ENCODE measurements around the gene TCL1A. TPM values are rescaled to one million over a fixed set of nuclear protein-coding genes. Genes with fewer than 3 reads are reported as not detected.

TCL1A gene
- total RNA-seq, 1 donor from 2014 or later = 0.14 TPM

DNA sequence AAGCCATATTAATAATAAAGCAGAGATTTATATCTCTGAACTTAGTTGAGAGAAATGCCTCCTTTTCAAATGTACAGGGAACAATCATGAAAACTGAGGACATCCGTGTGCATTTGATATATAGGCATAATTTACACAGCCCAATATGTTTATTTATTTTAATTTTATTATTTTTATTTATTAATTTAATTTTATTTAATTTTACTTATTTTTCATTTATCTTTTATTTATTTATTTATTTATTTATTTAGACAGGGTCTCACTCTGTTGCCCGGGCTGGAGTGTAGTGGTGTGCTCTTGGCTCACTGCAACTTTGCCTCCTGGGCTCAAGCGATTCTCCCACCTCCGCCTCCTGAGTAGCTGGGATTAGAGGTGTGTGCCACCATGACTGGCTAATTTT lies 8.4 kb downstream of the TCL1A start:
- DNase-seq (ENCODE audit: low spot score) = no peak

DNA sequence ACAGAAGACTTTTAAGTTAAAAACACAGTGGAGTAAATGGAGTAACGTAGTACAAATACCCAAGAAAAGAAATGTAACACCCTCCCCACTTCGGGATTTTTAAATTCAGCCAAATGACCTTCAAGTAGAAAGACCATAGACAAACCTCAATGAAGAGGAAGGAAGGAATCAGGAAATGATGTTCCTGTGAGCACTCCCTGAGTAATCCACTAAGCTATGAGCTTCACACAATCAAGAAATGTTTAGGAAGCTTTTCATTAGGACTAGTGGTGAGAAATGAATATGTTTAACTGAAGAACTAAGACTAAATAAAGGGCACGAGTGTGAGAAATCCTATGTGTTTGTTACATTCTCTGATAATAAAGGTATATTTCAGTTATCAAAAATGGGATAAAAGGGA lies 10.1 kb downstream of the TCL1A start:
- DNase-seq (ENCODE audit: low spot score) = no peak

DNA sequence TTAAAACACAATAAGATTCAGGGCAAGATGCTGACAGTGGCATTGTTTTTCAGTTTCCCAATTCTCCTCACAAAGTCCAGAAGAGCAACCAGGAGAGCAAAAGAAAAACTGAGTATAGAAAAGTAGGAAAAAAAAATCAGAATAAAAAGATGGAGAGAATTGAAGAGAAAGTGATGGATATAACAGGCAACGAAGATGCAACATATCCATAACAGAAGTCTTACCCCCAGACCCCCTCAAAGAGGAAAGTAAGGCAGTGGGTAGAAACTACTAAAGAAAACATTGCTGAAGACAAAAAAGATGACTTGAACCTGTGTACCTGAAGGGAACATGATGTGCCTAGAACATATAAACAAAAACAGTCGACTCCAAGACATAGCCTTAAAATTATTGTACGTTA lies 10.6 kb downstream of the TCL1A start:
- no peak for DNase-seq (ENCODE audit: low spot score)

DNA sequence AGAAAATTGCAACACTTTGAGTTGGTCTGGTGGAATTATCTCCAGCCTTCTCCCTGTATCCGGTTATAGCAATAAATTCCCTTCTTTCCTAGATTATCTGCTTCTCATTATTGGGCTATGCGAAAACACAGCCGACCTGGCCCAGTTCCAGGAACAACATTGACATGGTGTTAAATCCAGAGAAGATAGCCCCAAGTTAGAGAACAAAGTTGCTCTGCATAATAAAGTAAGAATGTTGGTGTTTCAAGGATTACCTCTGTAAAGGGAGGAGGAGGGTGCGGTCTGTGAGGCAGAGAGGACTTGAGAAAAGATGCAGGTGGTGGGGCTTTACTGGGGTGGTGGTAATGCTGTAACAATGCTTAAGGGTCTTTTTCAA lies 12.1 kb downstream of the TCL1A start:
- DNase-seq (ENCODE audit: low spot score) = no peak

DNA sequence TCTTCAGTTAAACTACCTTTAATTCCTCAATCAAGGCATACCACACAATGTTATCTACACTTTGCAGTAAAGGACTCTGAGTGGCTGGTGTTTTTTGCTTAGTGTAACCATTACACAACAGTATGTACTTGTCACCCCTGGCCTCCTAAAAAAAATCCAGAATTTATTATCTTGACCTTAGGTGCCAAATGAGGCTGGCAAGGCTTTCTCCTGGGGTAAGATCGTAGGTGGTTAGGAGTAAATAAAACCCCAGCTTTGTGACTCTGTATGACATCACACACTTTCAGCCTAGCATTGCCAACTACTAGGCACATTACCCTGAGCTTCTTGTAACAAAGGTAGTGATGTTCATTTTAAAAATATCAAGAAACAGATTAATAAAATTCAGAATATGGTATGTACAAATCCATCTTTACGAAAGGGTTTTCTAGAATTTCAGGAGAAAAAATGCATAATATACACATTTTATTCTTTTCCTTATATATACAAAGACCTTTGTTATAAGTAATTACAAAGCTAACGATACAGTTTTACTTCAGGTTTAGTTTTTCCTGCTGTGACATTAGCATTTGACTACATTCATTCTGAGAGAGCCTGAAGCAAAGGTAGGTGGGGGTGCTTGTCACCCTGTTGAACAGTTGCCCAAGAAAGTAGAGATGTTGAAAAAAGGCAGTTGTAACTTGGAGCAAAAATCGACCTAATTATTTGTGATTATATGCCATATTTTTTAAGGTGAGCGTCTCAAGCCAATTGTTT lies 13.5 kb downstream of the TCL1A start:
- no peak for DNase-seq (ENCODE audit: low spot score)

DNA sequence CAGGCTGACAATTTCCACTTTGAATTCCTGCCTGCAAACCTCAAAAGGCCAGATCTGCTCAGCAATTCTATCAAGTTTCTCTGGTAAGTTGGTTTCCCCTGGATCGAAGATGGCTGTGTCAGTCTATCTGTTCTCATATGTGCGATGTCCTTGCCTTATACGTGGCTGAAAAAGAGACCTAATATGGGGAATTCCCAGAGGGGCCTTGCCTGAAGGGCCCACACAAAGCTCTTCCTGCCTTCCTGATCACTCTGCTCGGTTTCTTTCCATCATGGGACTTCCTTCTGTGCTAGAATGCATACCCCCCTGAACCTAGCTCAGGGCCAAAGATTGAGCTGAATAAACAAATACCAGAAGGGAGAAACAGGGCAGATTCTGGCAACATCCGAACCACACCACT lies 14.5 kb downstream of the TCL1A start:
- DNase-seq (ENCODE audit: low spot score) = no peak

DNA sequence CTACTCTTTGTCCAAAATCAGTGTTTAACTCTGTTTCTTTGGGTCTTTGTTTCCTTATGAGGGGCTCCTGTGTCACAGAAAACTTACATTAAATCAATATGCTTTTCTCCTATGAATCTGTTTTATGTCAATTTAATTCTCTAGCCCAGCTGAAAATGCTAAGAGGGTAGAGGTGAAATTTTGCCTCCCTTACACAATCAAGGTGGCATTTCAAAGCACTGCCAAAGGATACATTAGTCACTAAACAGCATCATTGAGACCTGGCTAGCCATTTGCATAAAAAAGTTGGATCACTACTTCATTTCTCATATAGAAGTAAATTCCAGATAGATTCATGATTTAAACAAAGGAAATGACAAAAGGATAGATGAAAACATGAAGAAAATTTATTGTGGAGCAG lies 15.6 kb downstream of the TCL1A start:
- no peak for DNase-seq (ENCODE audit: low spot score)

DNA sequence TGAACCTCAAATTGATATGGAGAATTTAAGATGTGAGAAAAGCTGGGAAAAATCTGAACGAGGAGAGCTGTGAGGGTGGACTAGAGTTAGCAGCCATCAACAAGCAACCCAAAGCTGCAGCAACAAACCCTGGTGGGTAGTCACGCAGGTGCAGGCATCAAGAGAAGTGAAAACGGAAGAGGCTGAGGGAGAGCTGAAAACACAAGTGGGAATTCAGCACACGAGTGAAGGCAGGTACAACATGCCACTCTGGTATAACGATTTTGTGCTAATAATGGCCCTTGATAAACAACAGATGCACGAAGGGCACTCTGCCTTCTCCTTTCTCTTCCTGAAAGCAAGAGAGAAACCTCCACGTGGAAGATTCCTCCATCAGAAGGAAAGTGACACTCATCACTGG lies 16.2 kb downstream of the TCL1A start:
- no peak for DNase-seq (ENCODE audit: low spot score)

DNA sequence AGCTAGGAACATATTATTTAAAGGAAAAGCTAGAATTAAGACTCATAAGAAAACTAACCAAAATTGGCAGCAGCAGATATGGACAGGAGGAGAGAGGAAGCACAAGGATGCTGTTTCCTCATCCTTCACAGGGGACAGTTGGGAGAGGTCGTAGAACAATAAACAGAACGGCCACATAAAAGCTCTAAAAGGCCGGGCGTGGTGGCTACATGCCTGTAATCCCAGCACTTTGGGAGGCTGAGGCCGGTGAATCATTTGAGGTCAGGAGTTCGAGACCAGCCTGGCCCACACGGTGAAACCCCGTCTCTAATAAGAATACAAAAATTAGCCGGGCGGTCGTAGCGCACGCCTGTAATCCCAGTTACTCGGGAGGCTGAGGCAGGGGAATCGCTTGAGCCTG lies 17.2 kb downstream of the TCL1A start:
- no peak for DNase-seq (ENCODE audit: low spot score)

DNA sequence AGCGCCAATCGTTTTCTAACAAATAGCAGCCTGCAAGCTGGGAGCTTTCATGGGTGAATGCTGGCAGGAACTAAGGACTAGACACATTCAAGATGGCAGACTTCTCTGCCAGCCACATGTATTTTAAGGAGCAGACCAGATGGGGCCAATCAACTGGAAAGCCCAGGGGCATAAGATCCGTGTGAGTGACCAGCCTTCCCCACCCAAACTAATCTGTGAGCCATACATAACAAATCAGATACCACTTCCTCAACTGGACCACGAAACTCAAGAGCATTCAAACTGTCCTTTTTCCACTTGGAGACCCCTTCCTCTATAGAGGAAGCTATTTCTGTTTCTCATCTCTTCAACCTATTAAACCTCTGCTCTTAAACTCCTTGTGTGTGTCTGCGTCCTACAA lies 18.0 kb downstream of the TCL1A start:
- no peak for DNase-seq (ENCODE audit: low spot score)

DNA sequence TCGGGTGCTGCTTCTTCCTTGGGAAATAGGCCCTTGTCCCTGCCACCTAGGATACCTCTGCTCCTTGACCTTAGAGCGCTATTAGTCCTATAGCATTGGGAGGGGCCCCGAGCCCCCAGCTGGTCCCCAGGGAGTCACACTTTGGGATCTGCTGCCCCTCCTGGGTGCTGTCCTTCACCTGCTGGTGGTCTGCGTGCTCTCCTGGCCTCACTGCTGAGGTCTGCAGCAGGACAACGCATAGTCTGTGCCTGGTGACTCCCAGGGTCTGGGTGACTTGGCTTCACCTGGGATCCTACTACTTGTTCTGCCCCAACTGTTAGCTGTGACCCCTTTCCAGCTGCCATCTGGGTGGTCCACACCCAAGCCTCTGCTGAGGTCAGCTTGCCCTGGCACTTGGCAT lies 18.9 kb downstream of the TCL1A start:
- no peak for DNase-seq (ENCODE audit: low spot score)

DNA sequence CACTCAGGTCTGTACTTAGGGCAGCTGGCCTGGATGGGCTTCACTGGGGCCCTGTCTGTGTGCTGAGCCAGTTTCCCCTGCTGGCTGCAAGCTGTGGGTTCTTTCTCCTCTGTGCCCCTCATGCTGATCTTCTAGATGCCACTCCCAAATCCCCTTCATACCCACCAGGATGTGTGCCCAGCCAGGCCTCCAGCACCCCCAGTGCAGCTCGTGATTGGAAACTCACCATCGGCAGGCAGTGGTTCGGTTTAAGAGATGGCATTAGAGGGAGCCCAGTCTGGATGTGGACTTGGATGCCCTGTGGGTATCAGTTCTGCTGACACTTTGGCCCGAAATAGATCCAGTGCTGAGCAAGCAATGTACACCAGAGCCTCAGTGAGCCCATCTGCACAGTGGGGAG lies 21.8 kb downstream of the TCL1A start:
- no peak for DNase-seq (ENCODE audit: low spot score)

DNA sequence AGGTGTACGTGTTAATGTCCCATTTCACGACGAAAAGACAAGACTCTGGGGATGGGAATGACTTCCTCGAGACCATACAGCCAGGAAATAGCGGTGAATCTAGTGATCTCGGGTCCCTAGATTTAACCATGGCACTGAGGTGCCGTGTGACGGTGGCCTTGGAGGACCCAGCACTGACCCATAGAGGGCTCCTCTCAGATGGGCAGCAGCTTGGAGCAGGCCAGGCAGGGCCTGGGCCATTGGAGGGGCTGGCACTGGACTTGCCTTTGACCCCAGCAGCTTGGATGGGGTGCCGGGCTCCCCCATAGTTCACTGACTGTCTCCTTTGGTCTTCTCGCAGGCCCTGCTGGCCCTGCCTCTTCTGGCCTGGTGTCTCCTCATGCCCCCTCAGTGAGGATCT lies 22.3 kb downstream of the TCL1A start:
- DNase-seq (ENCODE audit: low spot score) = no peak

DNA sequence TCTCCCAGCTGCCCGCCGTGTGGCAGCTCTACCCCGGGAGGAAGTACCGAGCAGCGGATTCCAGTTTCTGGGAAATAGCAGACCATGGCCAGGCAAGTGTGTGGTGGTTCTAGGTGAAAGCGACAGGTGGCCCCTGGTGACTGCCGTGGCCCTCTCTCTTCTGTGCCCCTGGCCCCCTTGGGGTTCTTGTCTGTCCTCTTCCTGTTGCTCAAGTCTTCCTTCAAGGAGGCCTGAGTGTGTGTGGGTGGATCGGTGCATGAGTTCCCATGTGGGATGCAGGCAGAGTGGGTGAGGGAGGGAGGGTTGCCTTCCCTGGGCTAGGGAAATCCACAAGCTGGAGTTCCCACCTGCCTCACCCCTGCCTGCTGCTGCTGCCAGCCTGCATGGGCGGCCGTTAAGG lies 23.1 kb downstream of the TCL1A start:
- no peak for DNase-seq (ENCODE audit: low spot score)

DNA sequence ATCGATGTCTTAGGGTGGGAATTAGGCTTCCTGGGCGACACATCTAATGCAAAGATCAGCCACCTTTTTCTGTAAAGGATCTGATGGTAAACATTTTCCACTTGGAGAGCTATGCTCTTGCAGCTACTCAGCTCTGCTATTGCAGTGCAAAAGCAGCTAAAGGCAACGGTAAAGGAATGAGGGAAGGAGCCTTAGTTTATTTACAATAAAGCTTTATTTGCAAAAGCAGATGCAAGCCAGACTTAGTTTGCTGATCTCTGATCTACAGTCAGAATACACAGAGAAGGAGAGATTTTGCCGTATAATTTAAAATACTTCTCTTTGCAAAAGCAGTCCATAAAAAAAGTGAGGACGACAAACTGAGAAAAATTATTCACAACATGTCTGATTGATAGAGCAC lies 24.5 kb downstream of the TCL1A start:
- no peak for DNase-seq (ENCODE audit: low spot score)

DNA sequence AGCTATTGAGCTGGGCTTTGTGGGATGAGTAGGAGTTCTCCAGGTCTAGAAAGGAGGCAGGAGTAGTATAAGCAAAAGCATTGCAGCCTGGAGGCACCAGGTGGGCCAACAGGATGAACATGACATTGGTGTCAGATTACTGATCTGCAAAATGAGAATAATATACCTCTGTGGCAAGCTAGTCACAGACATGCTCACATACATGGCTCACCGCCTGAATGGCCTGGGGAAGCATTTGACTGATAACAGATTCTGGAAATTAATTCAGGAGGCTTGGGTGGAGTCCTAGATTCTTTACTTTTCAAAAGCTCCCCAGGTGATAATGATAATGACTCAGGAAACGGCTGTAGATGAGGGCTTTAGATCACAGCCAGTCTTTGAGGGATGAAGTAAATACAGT lies 27.0 kb downstream of the TCL1A start:
- no peak for DNase-seq (ENCODE audit: low spot score)

DNA sequence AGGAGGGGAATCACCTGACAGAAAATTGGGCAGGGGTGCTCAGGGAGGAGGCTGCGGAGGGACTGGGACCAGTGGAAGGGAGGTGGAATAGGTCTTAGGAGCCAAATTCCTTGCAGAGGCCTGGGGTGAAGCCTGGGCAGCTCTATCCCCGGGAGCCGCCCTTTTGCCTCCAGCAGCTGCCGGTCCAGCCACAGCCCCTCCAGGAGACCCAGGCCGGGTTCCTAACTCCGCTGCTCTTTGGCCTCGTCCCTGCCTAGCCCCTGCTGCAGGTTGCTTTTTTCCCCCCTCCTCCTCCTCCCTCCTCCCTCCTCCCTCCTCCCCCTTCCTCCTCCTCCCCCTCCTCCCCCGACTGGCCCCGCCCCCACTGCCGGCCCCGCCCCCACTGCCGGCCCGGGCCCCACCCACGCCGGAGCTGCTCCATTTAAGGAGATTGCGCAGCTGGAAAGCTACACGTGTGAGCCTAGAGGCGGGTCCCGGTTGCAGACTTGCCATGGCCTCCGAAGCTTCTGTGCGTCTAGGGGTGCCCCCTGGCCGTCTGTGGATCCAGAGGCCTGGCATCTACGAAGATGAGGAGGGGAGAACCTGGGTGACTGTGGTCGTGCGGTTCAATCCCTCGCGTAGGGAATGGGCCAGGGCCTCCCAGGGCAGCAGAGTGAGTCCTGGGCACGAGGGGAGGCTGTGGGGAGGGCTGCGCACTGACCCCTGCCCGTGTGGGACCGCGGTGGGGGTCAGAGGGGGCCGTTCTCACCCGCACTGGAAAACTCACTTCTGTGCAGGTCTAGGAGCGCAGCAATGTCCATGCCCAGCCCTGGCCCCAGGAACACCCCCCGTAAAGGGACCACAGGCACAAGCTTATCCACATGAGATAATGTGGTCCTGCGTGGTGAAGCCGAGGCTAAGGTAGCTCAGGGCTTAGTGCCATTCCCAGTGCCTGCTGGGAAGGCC lies 27.7 kb downstream of the TCL1A start, which contains the start of gene TCL1B:
TCL1B (plus strand) TSS at position 449 of the 945 bp plus-strand sequence; CDS start at position 491, 42 bp downstream.
- DNase-seq (ENCODE audit: low spot score) = no peak

DNA sequence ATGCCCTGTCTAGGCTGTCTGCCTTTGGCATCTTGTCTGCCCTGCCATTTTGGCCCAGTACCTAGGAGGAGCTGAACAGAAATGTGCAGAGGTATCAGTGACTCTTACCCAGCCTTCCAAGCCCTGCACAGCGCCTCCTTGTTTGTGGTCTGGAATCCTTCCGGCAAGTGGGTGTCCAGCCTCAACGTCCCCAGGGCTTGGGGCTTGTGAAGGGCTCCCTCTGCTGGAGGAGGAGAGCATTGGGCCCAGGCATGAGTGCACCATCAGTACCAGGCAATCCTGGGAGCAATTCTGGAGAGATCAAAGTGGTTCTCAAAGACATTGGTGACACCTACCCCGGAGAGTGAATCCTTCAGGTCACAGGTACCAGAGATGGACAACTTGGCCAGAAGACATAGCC lies 30.1 kb downstream of the TCL1A start:
- no peak for DNase-seq (ENCODE audit: low spot score)

DNA sequence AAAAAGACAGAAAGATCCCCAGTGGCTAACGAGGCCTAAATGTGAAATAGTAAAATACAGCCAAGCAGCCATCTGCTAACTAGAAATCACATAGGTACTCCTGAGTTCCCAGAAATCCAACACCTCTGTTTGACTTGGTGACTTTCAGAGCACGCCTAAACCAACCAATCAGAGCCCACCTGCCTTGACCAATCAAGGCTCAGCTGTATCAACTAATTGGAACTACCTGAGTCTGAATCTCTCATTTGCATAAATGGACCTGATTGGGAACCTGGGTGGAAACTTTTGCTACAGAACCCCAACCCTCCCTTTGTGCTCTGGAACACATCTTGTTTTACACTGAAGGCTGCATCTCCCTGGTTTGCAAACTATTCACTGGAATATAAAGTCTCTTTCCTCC lies 32.8 kb downstream of the TCL1A start:
- DNase-seq (ENCODE audit: low spot score) = no peak

DNA sequence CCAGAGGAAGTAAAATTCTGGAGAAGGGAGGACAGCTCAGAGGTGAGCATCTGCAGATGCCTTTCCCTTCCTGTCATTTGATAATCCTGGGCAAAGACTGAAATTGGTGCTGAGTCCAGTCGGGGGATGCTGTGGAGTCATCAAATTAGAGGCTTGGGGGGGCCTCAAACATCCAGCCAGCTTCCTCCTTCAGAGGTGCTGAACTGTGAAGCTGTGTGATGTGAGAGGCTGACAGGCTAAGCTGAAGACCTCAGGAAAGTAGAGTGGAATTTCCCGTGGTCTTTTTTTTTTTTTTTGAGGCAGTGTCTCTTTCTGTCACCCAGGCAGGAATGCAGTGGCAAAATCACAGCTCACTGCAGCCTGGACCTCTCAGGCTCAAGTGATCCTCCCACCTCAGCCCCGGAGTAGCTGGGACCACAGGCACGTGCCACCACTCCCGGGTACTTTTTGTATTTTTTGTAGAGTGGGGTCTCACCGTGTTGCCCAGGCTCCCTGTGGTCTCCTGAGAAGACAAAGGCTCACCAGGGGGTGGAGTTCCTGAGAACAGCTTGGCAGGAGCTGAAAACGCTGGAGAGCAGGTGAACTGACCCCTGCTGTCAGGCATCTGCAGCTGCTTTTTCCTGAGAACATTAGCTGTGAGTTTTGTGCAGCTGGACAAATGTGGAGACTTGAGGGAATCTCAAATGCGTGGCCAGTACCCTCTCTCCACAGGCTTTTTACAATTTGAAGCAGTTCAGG lies 33.8 kb downstream of the TCL1A start:
- no peak for DNase-seq (ENCODE audit: low spot score)

DNA sequence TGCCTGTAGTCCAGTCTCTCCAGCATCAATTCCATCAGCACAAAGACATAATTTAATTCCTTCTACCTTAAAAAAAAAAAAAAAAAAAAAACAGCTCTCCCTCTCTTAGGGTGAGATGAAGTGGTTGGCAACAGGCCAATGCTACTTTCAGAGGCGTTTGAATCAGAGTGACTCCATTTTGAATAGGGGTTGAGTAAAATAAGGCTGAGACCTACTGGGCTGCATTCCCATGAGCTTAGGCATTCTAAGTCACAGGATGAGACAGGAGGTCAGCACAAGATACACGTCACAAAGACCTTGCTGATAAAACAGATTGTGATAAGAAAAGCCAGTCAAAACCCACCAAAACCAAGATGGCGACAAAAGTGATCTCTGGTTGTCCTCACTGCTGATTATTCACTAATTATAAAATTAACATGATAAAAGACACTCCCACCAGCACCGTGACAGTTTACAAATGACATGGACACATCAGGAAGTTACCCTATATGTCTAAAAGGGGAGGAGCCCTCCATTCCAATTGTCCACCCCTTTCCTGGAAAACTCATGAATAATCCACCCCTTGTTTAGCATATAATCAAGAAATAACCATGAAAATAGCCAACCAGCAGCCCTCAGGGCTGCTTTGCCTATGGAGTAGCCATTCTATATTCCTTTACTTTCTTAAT lies 34.6 kb downstream of the TCL1A start:
- no peak for DNase-seq (ENCODE audit: low spot score)

Measured in mucosa of gallbladder (tissue), 1 donor.